Right lobe of liver (tissue), 4 donors: Measurements from ENCODE around the gene KLHL30.

Experiments used
- CTCF ChIP-seq, 4 donors: fragments of 200-600 bp in 3 of 4; fragments of 450-650 bp in 1 of 4; IDR thresholded peaks; one replicate each; pipeline versions ENCODE4 v1.5.1 to v1.8.0; 2016 to 2022; ENCODE audit warnings: antibody characterized with exemption in 4 of 4, mild to moderate bottlenecking in 2 of 4
- POLR2A ChIP-seq: fragments of 450-650 bp; IDR thresholded peaks from one replicate; pipeline ENCODE4 v1.6.1; 2017; ENCODE audit warnings: antibody characterized with exemption, mild to moderate bottlenecking
- donor health status: DM: no; HTN: no; CAD: no.
- donor health status: DM: no; HTN: no; CAD: no.
- donor health status: DM: no; HTN: yes; CAD: no.

GRCh38 chr2:238165288-238165921 lies 26.9 kb downstream of the KLHL30 start:
- no peak for TF ChIP-seq CTCF (IDR thresholded peaks at IDR 0.05)
- no peak for TF ChIP-seq POLR2A
